ENCODE data around the gene MNX1. TPM values are rescaled to one million over a fixed set of nuclear protein-coding genes. Genes with fewer than 3 reads are reported as not detected.

The MNX1 gene
- total RNA-seq, 2 experiments from 2014 or later = not detected

GRCh38 chr7:157043745-157044144 is 33.3 kb upstream of the MNX1 start:
- intact Hi-C loops (cut with micrococcal nuclease) = no loop called here
- Mint-ChIP-seq H3K4me1 (ENCODE audit: low read depth) (no peaks in the 10 kb centered on the region), H3K27ac (no peak overlapping the region), H3K27me3 (peaks cover 1% of the 10 kb centered on the region), H3K4me3 (no peak overlapping the region), H3K9me3 (no peaks in the 10 kb centered on the region), H3K36me3 (no peaks in the 10 kb centered on the region)
- ChIA-PET CTCF (no interaction called here), POLR2A (no interaction called here)
- no peak for DNase-seq

GRCh38 chr7:157041514-157042277 is 31.2 kb upstream of the MNX1 start:
- CTCF ChIA-PET = no interaction called here
- intact Hi-C loops (cut with micrococcal nuclease) = no loop called here
- H3K4me3 Mint-ChIP-seq = no peak overlapping the region
- POLR2A ChIA-PET = no interaction called here
- H3K4me1 Mint-ChIP-seq (ENCODE audit: low read depth) = no peaks in the 10 kb centered on the region
- peaks cover 6% of the 10 kb centered on the region for H3K27me3 Mint-ChIP-seq
- H3K9me3 Mint-ChIP-seq = no peaks in the 10 kb centered on the region
- no peak overlapping the region for H3K27ac Mint-ChIP-seq
- no peaks in the 10 kb centered on the region for H3K36me3 Mint-ChIP-seq
- no peak for DNase-seq

GRCh38 chr7:157041004-157041403 is 30.5 kb upstream of the MNX1 start:
- Mint-ChIP-seq H3K4me1 (ENCODE audit: low read depth) (no peaks in the 10 kb centered on the region), H3K9me3 (peaks cover 2% of the 10 kb centered on the region), H3K36me3 (no peaks in the 10 kb centered on the region), H3K27me3 (peaks cover 10% of the 10 kb centered on the region), H3K4me3 (no peak overlapping the region), H3K27ac (no peak overlapping the region)
- ChIA-PET CTCF (no interaction called here), POLR2A (no interaction called here)
- DNase-seq = no peak
- intact Hi-C loops (cut with micrococcal nuclease) = no loop called here

GRCh38 chr7:157037635-157038034 is 27.2 kb upstream of the MNX1 start:
- Mint-ChIP-seq H3K9me3 (peaks cover 5% of the 10 kb centered on the region), H3K4me1 (ENCODE audit: low read depth) (no peaks in the 10 kb centered on the region), H3K27ac (no peak overlapping the region), H3K27me3 (peaks cover 22% of the 10 kb centered on the region), H3K4me3 (no peak overlapping the region), H3K36me3 (no peaks in the 10 kb centered on the region)
- ChIA-PET POLR2A (no interaction called here), CTCF (no interaction called here)
- intact Hi-C loops (cut with micrococcal nuclease) = no loop called here
- no peak for DNase-seq

GRCh38 chr7:157037028-157037427 is 26.6 kb upstream of the MNX1 start:
- DNase-seq = no peak
- Mint-ChIP-seq H3K4me1 (ENCODE audit: low read depth) (no peaks in the 10 kb centered on the region), H3K4me3 (no peak overlapping the region), H3K36me3 (no peaks in the 10 kb centered on the region), H3K27me3 (peaks cover 24% of the 10 kb centered on the region), H3K27ac (no peak overlapping the region), H3K9me3 (peaks cover 5% of the 10 kb centered on the region)
- ChIA-PET CTCF (no interaction called here), POLR2A (no interaction called here)
- intact Hi-C loops (cut with micrococcal nuclease) = no loop called here

- ChIA-PET POLR2A (no interaction called here), CTCF (no interaction called here)
- no peak overlapping the region for H3K27ac Mint-ChIP-seq
- H3K27me3 Mint-ChIP-seq = peaks cover 30% of the 10 kb centered on the region
- H3K36me3 Mint-ChIP-seq = no peaks in the 10 kb centered on the region
- no peak for DNase-seq
- intact Hi-C loops (cut with micrococcal nuclease) = no loop called here
- H3K9me3 Mint-ChIP-seq = peaks cover 5% of the 10 kb centered on the region
- H3K4me1 Mint-ChIP-seq (ENCODE audit: low read depth) = no peaks in the 10 kb centered on the region
- no peak overlapping the region for H3K4me3 Mint-ChIP-seq
These were observed 25.5 kb upstream of the MNX1 start for GRCh38 chr7:157035979-157036378.

- POLR2A ChIA-PET = no interaction called here
These were observed 24.8 kb upstream of the MNX1 start for GRCh38 chr7:157035302-157035701.

GRCh38 chr7:157033483-157034473 is 23.3 kb upstream of the MNX1 start:
- no peaks in the 10 kb centered on the region for H3K36me3 Mint-ChIP-seq

More at GRCh38 chr7:157035302-157035701, 24.8 kb upstream of the MNX1 start:
- intact Hi-C loops (cut with micrococcal nuclease) = no loop called here
- Mint-ChIP-seq H3K27ac (no peak overlapping the region), H3K36me3 (no peaks in the 10 kb centered on the region), H3K4me1 (ENCODE audit: low read depth) (no peaks in the 10 kb centered on the region), H3K9me3 (peaks cover 5% of the 10 kb centered on the region), H3K27me3 (peaks cover 30% of the 10 kb centered on the region), H3K4me3 (no peak overlapping the region)
- CTCF ChIA-PET = no interaction called here
- no peak for DNase-seq

GRCh38 chr7:157032644-157033482 is 22.4 kb upstream of the MNX1 start:
- ChIA-PET CTCF (no interaction called here), POLR2A (no interaction called here)
- peaks cover 5% of the 10 kb centered on the region for H3K9me3 Mint-ChIP-seq
- H3K27ac Mint-ChIP-seq = no peak overlapping the region
- no peaks in the 10 kb centered on the region for H3K4me1 Mint-ChIP-seq (ENCODE audit: low read depth)
- DNase-seq = peak; percentile 4
- H3K27me3 Mint-ChIP-seq = peaks cover 44% of the 10 kb centered on the region
- H3K36me3 Mint-ChIP-seq = no peaks in the 10 kb centered on the region
- intact Hi-C loops (cut with micrococcal nuclease) = no loop called here
- H3K4me3 Mint-ChIP-seq = no peak overlapping the region

More at GRCh38 chr7:157033483-157034473, 23.3 kb upstream of the MNX1 start:
- Mint-ChIP-seq H3K27me3 (peaks cover 37% of the 10 kb centered on the region), H3K27ac (no peak overlapping the region), H3K9me3 (peaks cover 5% of the 10 kb centered on the region), H3K4me3 (no peak overlapping the region), H3K4me1 (ENCODE audit: low read depth) (no peaks in the 10 kb centered on the region)
- POLR2A ChIA-PET = no interaction called here
- intact Hi-C loops (cut with micrococcal nuclease) = no loop called here
- CTCF ChIA-PET = no interaction called here
- DNase-seq = no peak

- no peak for DNase-seq
- H3K27me3 Mint-ChIP-seq = peaks cover 49% of the 10 kb centered on the region
These were observed 21.7 kb upstream of the MNX1 start for GRCh38 chr7:157032128-157032527.

GRCh38 chr7:157028199-157028903 is 17.9 kb upstream of the MNX1 start:
- POLR2A ChIA-PET = no interaction called here
- no peak overlapping the region for H3K27ac Mint-ChIP-seq
- no peaks in the 10 kb centered on the region for H3K4me1 Mint-ChIP-seq (ENCODE audit: low read depth)
- no peaks in the 10 kb centered on the region for H3K9me3 Mint-ChIP-seq
- no peak for DNase-seq
- peaks cover 64% of the 10 kb centered on the region for H3K27me3 Mint-ChIP-seq
- intact Hi-C loops (cut with micrococcal nuclease) = no loop called here
- H3K36me3 Mint-ChIP-seq = no peaks in the 10 kb centered on the region
- CTCF ChIA-PET = no interaction called here
- H3K4me3 Mint-ChIP-seq = no peak overlapping the region

More at GRCh38 chr7:157032128-157032527, 21.7 kb upstream of the MNX1 start:
- Mint-ChIP-seq H3K27ac (no peak overlapping the region), H3K9me3 (peaks cover 5% of the 10 kb centered on the region), H3K36me3 (no peaks in the 10 kb centered on the region), H3K4me1 (ENCODE audit: low read depth) (no peaks in the 10 kb centered on the region), H3K4me3 (no peak overlapping the region)
- ChIA-PET CTCF (no interaction called here), POLR2A (no interaction called here)
- intact Hi-C loops (cut with micrococcal nuclease) = no loop called here
